ENCODE results near the gene DDX17. TPM values are rescaled to one million over a fixed set of nuclear protein-coding genes. Genes with fewer than 3 reads are reported as not detected.

The DDX17 gene
- total and polyA plus RNA-seq, 2 of the 8 experiments (the other 6 are each of a cell fraction or from before 2014, with no cell fraction given): 437 to 441 TPM

- H2AK5ac ChIP-seq (ENCODE audit: low read depth, low read length): peak overlapping the region; percentile 65; the same call in 1 of the 2 replicates
- no peak for DNase-seq (ENCODE audit: low read depth in 1 of 2, low spot score in 2 of 2)
- no peak overlapping the region for H3K4ac ChIP-seq (replicated peaks; ENCODE audit: insufficient read length, low read depth, low read length)
- no peaks in the 10 kb centered on the region; a peak in 1 of 8 replicates for H3K36me3 ChIP-seq (ENCODE audit: control insufficient read depth in 2 of 4, insufficient read depth in 4 of 4, low read length in 3 of 4)
- no peak overlapping the region for H3K56ac ChIP-seq (replicated peaks; ENCODE audit: insufficient read length, low read depth, low read length)
- no peak for FAIRE-seq
- peak; percentile 0 for TF ChIP-seq KDM4A (IDR thresholded peaks at IDR 0.05; ENCODE audit: low read depth, low read length, severe bottlenecking)
- TF ChIP-seq EP300 (IDR thresholded peaks at IDR 0.05; ENCODE audit: borderline replicate concordance in 1 of 2, low read depth in 2 of 2, low read length in 2 of 2): no peak
- H4K8ac ChIP-seq (ENCODE audit: extremely low read depth, insufficient read depth, low read length): no peak overlapping the region
- no peak overlapping the region for H3K9ac ChIP-seq (replicated peaks in 1 of 4; ENCODE audit: extremely low read depth in 1 of 4, low read depth in 3 of 4, low read length in 3 of 4)
- no peak overlapping the region for H2BK5ac ChIP-seq (ENCODE audit: low read depth, low read length)
- no peaks in the 10 kb centered on the region for H3K9me3 ChIP-seq (ENCODE audit: insufficient read depth in 2 of 2, low read depth in 1 of 2, low read length in 1 of 2)
- no peak overlapping the region for H3K18ac ChIP-seq (ENCODE audit: extremely low read depth, low read length)
- no peak overlapping the region for H2BK15ac ChIP-seq (ENCODE audit: low read length)
- H3K4me2 ChIP-seq (ENCODE audit: insufficient read depth in 1 of 2, low read depth in 2 of 2, low read length in 2 of 2): peak overlapping the region; percentile 64 to 65; a peak in 3 of 4 replicates
- ChIA-PET CTCF (ENCODE audit: partially characterized antibody) (interaction anchor here (0.9 to 2.5 kb wide), 5 partner anchors 12 to 118 kb away, joined by 3 to 9 read pairs (median 4); no protein-coding TSS in a partner anchor), POLR2A (ENCODE audit: partially characterized antibody) (interaction anchor here (1.0 to 1.4 kb wide), 3 partner anchors 17 to 110 kb away, joined by 3 to 4 read pairs (median 3); no protein-coding TSS in a partner anchor)
- H2AFZ ChIP-seq (ENCODE audit: low read length): no peak overlapping the region
- H4K5ac ChIP-seq (ENCODE audit: insufficient read length, low read depth, low read length): no peak overlapping the region
- no peak overlapping the region for H3K14ac ChIP-seq (ENCODE audit: insufficient read length)
- H3K79me2 ChIP-seq (ENCODE audit: control insufficient read depth in 1 of 2, insufficient read depth in 2 of 2, low read length in 2 of 2): no peaks in the 10 kb centered on the region
- no peaks in the 10 kb centered on the region for H3K79me1 ChIP-seq (ENCODE audit: low read depth, low read length)
- no peak overlapping the region for H2BK20ac ChIP-seq (ENCODE audit: low read length)
- H3K27me3 ChIP-seq (replicated peaks in 1 of 4; ENCODE audit: control insufficient read depth in 3 of 4, extremely low read depth in 1 of 4, insufficient read depth in 3 of 4, low read length in 3 of 4): peaks cover 15 to 42% (median 34%) of the 10 kb centered on the region in 4 experiments
- H3K4me3 ChIP-seq (ENCODE audit: extremely low read depth in 1 of 4, insufficient read depth in 2 of 4, low read depth in 3 of 4, low read length in 4 of 4): peak overlapping the region in 1 of 4 experiments; percentile 62; a peak in 1 of 8 replicates
- 57% methylated on average over 3 of the region's 3 CpGs; no CpG with 5 or more reads in 1 of the 2 experiments for WGBS, 2 experiments (ENCODE audit: extremely low coverage in 1 of 2, insufficient coverage in 1 of 2, insufficient read length in 1 of 2, insufficient replicate concordance in 2 of 2, low coverage in 1 of 2, low lambda C conversion rate in 2 of 2, missing lambda C conversion rate in 1 of 2)
- H3K4me1 ChIP-seq (replicated peaks in 1 of 4; ENCODE audit: control insufficient read depth in 3 of 4, insufficient read depth in 4 of 4, low read length in 3 of 4): peaks cover 0 to 18% (median 9%) of the 10 kb centered on the region in 4 experiments; a peak in 6 of 7 replicates
- no peak overlapping the region for H3K27ac ChIP-seq (ENCODE audit: low read depth, low read length)
- no peak overlapping the region for H2BK120ac ChIP-seq (replicated peaks; ENCODE audit: low read depth, low read length)
- H4K20me1 ChIP-seq (replicated peaks in 1 of 2; ENCODE audit: control insufficient read depth in 1 of 2, insufficient read depth in 2 of 2, low read length in 2 of 2): peaks cover 5 to 10% of the 10 kb centered on the region in 2 experiments
- H4K91ac ChIP-seq (replicated peaks; ENCODE audit: insufficient read length, low read length): no peak overlapping the region
- peak overlapping the region; percentile 68; the same call in 1 of the 2 replicates for H2BK12ac ChIP-seq (ENCODE audit: low read depth, low read length)
- H3K23ac ChIP-seq (ENCODE audit: insufficient read length): no peak overlapping the region
- H3K23me2 ChIP-seq (ENCODE audit: low read depth, low read length): peaks cover 17% of the 10 kb centered on the region; the same call in 1 of the 2 replicates
Measured at GRCh38 chr22:38453996-38454352, 52.1 kb downstream of the DDX17 start.
